Left kidney (tissue), 2 donors: ENCODE data around the gene NPR2. TPM values are rescaled to one million over a fixed set of nuclear protein-coding genes. Genes with fewer than 3 reads are reported as not detected.
A peak's percentile ranks its signal among the peaks of the same experiment; 100 is the strongest.

Experiments used
- DNase-seq: peaks from one replicate; pipeline ENCODE4 v3.0.0-alpha.2; 2013
- polyA plus RNA-seq: library from polyadenylated mRNA; unstranded; fragments of 120-200 nt; gene quantifications from one replicate; pipeline ENCODE4 v1.2.1, GENCODE V29; 2013; ENCODE audit not compliant: insufficient read length

The NPR2 gene
- polyA plus RNA-seq, 1 donor: 36.8 TPM

- no peak for DNase-seq
These were observed 38.3 kb downstream of the NPR2 start for GRCh38 chr9:35829764-35830096.

GRCh38 chr9:35831040-35831439 is 39.6 kb downstream of the NPR2 start:
- no peak for DNase-seq

GRCh38 chr9:35832814-35833213 is 41.4 kb downstream of the NPR2 start:
- no peak for DNase-seq

- DNase-seq: no peak
These were observed 43.1 kb downstream of the NPR2 start for GRCh38 chr9:35834260-35835215.

- DNase-seq: no peak
These were observed 43.8 kb downstream of the NPR2 start for GRCh38 chr9:35835216-35835632.

- no peak for DNase-seq
These were observed 44.4 kb downstream of the NPR2 start for GRCh38 chr9:35835766-35836165.

GRCh38 chr9:35836595-35836994 is 45.2 kb downstream of the NPR2 start:
- DNase-seq: no peak

GRCh38 chr9:35839926-35840325 is 48.5 kb downstream of the NPR2 start:
- no peak for DNase-seq

GRCh38 chr9:35840881-35841644 is 49.7 kb downstream of the NPR2 start:
- no peak for DNase-seq

- no peak for DNase-seq
These were observed 50.2 kb downstream of the NPR2 start for GRCh38 chr9:35841645-35841900.

GRCh38 chr9:35842020-35842745 is 50.8 kb downstream of the NPR2 start:
- no peak for DNase-seq

- DNase-seq: no peak
These were observed 51.4 kb downstream of the NPR2 start for GRCh38 chr9:35842795-35843194.

- peak; percentile 55 for DNase-seq
These were observed 53.4 kb downstream of the NPR2 start for GRCh38 chr9:35844628-35845270.

- DNase-seq: no peak
These were observed 54.7 kb downstream of the NPR2 start for GRCh38 chr9:35845824-35846771.

GRCh38 chr9:35847792-35848572 is 56.6 kb downstream of the NPR2 start:
- DNase-seq: no peak

GRCh38 chr9:35852267-35852815 is 61.0 kb downstream of the NPR2 start:
- DNase-seq: no peak

- DNase-seq: no peak
These were observed 61.8 kb downstream of the NPR2 start for GRCh38 chr9:35852876-35853865.

- no peak for DNase-seq
These were observed 62.8 kb downstream of the NPR2 start for GRCh38 chr9:35854091-35854762.
